ENCODE measurements around the gene NCAM1.

- TF ChIP-seq CTCF (IDR thresholded peaks at IDR 0.05) (no peak), MAX (CRISPR knock-in tag; IDR thresholded peaks at IDR 0.05) (no peak), ZNF232 (CRISPR knock-in tag; IDR thresholded peaks at IDR 0.05) (no peak), ATF1 (CRISPR knock-in tag; IDR thresholded peaks at IDR 0.05) (no peak), USF2 (CRISPR knock-in tag; IDR thresholded peaks at IDR 0.05) (no peak), ETV6 (CRISPR knock-in tag; IDR thresholded peaks at IDR 0.05) (no peak)
- TF ChIP-seq, protein P1, sequence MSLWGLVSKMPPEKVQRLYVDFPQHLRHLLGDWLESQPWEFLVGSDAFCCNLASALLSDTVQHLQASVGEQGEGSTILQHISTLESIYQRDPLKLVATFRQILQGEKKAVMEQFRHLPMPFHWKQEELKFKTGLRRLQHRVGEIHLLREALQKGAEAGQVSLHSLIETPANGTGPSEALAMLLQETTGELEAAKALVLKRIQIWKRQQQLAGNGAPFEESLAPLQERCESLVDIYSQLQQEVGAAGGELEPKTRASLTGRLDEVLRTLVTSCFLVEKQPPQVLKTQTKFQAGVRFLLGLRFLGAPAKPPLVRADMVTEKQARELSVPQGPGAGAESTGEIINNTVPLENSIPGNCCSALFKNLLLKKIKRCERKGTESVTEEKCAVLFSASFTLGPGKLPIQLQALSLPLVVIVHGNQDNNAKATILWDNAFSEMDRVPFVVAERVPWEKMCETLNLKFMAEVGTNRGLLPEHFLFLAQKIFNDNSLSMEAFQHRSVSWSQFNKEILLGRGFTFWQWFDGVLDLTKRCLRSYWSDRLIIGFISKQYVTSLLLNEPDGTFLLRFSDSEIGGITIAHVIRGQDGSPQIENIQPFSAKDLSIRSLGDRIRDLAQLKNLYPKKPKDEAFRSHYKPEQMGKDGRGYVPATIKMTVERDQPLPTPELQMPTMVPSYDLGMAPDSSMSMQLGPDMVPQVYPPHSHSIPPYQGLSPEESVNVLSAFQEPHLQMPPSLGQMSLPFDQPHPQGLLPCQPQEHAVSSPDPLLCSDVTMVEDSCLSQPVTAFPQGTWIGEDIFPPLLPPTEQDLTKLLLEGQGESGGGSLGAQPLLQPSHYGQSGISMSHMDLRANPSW (CRISPR knock-in tag; conservative IDR thresholded peaks at IDR 0.05; ENCODE audit: low read depth) = no peak
- TF ChIP-seq, protein P2, sequence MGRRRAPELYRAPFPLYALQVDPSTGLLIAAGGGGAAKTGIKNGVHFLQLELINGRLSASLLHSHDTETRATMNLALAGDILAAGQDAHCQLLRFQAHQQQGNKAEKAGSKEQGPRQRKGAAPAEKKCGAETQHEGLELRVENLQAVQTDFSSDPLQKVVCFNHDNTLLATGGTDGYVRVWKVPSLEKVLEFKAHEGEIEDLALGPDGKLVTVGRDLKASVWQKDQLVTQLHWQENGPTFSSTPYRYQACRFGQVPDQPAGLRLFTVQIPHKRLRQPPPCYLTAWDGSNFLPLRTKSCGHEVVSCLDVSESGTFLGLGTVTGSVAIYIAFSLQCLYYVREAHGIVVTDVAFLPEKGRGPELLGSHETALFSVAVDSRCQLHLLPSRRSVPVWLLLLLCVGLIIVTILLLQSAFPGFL (CRISPR knock-in tag; IDR thresholded peaks at IDR 0.05; ENCODE audit: borderline replicate concordance) = no peak
- TF ChIP-seq, protein P3, sequence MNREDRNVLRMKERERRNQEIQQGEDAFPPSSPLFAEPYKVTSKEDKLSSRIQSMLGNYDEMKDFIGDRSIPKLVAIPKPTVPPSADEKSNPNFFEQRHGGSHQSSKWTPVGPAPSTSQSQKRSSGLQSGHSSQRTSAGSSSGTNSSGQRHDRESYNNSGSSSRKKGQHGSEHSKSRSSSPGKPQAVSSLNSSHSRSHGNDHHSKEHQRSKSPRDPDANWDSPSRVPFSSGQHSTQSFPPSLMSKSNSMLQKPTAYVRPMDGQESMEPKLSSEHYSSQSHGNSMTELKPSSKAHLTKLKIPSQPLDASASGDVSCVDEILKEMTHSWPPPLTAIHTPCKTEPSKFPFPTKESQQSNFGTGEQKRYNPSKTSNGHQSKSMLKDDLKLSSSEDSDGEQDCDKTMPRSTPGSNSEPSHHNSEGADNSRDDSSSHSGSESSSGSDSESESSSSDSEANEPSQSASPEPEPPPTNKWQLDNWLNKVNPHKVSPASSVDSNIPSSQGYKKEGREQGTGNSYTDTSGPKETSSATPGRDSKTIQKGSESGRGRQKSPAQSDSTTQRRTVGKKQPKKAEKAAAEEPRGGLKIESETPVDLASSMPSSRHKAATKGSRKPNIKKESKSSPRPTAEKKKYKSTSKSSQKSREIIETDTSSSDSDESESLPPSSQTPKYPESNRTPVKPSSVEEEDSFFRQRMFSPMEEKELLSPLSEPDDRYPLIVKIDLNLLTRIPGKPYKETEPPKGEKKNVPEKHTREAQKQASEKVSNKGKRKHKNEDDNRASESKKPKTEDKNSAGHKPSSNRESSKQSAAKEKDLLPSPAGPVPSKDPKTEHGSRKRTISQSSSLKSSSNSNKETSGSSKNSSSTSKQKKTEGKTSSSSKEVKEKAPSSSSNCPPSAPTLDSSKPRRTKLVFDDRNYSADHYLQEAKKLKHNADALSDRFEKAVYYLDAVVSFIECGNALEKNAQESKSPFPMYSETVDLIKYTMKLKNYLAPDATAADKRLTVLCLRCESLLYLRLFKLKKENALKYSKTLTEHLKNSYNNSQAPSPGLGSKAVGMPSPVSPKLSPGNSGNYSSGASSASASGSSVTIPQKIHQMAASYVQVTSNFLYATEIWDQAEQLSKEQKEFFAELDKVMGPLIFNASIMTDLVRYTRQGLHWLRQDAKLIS (CRISPR knock-in tag; IDR thresholded peaks at IDR 0.05; ENCODE audit: borderline replicate concordance) = no peak
Measured at GRCh38 chr11:113286009-113286408, 324.8 kb downstream of the NCAM1 start.
